Bronchial smooth muscle cell (primary cell): ENCODE measurements around the gene CLOCK. TPM values are rescaled to one million over a fixed set of nuclear protein-coding genes. Genes with fewer than 3 reads are reported as not detected.

Source experiments
- total RNA-seq: library from RNA; depleted of rRNA; stranded (reverse); fragments of >200 nt; gene quantifications from 2 replicates; pipeline ENCODE4 v1.2.1, GENCODE V29; 2014

CLOCK gene, protein sequence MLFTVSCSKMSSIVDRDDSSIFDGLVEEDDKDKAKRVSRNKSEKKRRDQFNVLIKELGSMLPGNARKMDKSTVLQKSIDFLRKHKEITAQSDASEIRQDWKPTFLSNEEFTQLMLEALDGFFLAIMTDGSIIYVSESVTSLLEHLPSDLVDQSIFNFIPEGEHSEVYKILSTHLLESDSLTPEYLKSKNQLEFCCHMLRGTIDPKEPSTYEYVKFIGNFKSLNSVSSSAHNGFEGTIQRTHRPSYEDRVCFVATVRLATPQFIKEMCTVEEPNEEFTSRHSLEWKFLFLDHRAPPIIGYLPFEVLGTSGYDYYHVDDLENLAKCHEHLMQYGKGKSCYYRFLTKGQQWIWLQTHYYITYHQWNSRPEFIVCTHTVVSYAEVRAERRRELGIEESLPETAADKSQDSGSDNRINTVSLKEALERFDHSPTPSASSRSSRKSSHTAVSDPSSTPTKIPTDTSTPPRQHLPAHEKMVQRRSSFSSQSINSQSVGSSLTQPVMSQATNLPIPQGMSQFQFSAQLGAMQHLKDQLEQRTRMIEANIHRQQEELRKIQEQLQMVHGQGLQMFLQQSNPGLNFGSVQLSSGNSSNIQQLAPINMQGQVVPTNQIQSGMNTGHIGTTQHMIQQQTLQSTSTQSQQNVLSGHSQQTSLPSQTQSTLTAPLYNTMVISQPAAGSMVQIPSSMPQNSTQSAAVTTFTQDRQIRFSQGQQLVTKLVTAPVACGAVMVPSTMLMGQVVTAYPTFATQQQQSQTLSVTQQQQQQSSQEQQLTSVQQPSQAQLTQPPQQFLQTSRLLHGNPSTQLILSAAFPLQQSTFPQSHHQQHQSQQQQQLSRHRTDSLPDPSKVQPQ
- 10.7 and 13.1 TPM in 2 replicates for total RNA-seq

GRCh38 chr4:55546756-55547465 lies at the start of gene CLOCK:
CLOCK (minus strand) TSS chr4:55546909; CDS start chr4:55482785, 64,124 bp downstream.

GRCh38 chr4:55592014-55592413 lies 45.3 kb upstream of the CLOCK start, which contains the start of gene PDCL2:
PDCL2 (minus strand) TSS chr4:55592245; CDS start chr4:55592109, 136 bp downstream.

DNA sequence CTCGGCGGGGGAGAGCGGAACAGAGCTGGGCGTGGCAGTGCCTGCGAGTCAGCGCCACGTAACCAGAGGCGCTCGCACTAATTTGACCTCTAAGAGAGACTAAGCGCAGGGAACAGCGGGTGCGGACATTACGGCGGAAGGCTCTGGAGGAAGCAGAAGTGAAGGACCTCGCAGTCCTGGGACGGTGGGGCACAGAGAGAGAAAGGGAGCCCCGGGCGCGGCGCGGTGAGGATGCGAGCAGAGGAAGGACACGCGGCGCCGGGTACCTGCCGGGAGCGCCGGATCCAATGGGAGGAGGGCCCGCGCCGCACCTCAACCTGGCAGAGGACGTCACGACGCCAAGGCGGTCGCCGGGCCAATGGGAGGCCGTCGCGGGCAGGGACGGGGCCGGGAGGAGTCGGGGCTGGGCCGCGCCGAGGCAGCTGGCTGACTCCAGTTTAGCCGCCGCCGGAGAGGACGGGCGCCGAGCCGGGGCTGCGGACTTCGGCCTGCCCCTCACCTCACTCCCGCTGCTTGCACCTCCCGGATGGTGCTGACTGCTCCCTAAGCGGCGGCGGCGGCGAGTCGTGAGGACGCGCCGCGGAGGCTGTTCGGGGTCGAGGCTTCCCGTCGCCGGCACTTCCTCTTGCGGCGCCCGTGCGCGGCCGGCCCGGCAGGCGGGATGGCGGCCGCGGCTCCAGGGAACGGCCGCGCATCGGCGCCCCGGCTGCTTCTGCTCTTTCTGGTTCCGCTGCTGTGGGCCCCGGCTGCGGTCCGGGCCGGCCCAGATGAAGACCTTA lies 151.0 kb downstream of the CLOCK start, which contains the start of gene TMEM165:
TSS of gene TMEM165 (plus strand) at position 429 of the 779 bp plus-strand sequence. CDS start at position 662, 233 bp downstream.

Other genes starting within 250 kb of the CLOCK start
- gene SRD5A3, start 200.7 kb downstream of the CLOCK start, total RNA-seq, result 5.7 and 5.8 TPM in 2 replicates
- gene TMEM165, start 151.0 kb downstream of the CLOCK start, total RNA-seq, result 40.4 and 69.7 TPM in 2 replicates
- gene PDCL2, start 45.3 kb upstream of the CLOCK start, total RNA-seq, result not detected in 2 replicates
- not detected in 2 replicates for gene NMU, start 89.4 kb upstream of the CLOCK start, total RNA-seq